GM12878 (cell line): ENCODE data around the gene RNF220. TPM values are rescaled to one million over a fixed set of nuclear protein-coding genes. Genes with fewer than 3 reads are reported as not detected.
A peak's percentile ranks its signal among the peaks of the same experiment; 100 is the strongest.

Experiments
- ATAC-seq: fragments of 200-7000 bp; cut with Tn5 transposase; 3 replicates; pipeline ENCODE4 v1.9.1; 2020; ENCODE audit warnings: mild to moderate bottlenecking, moderate library complexity
- BruUV-seq: library from RNA; stranded (reverse); fragments of 400-500 nt; replicated peaks from 2 replicates; lab custom pipeline; 2021; lab: Mats Ljungman, UMichigan
- CTCF ChIA-PET: fragments of 300-600 bp; sonication (Branson Sonifier 250); formaldehyde crosslinking; extraction: SDS; loops from one replicate; lab custom pipeline; 2021; ENCODE audit warnings: inconsistent platforms; lab: Yijun Ruan, JAX
- POLR2A ChIA-PET: fragments of 350-600 bp; formaldehyde crosslinking; extraction: SDS; loops from one replicate; lab custom pipeline; 2021; ENCODE audit warnings: inconsistent platforms; lab: Charles Lee
- RAD21 ChIA-PET: fragments of 300-600 bp; sonication (Branson Sonifier 250); formaldehyde crosslinking; loops from one replicate; lab custom pipeline; 2023; ENCODE audit warnings: antibody characterized with exemption; ENCODE audit not compliant: unreplicated experiment; lab: Charles Lee
- SMC1A ChIA-PET: fragments of 300-600 bp; sonication (Branson Sonifier 250); formaldehyde crosslinking; loops from one replicate; lab custom pipeline; 2023; ENCODE audit not compliant: unreplicated experiment, uncharacterized antibody; lab: Charles Lee
- DNase-seq: peaks from one replicate; pipeline ENCODE4 v3.0.0-alpha.2; 2011; ENCODE audit warnings: low read depth, low spot score
- FAIRE-seq: peaks from 3 replicates; lab custom pipeline; 2011; peaks lifted over from hg19 to GRCh38; lab: Jason Lieb, UNC
- H2AFZ ChIP-seq: 2 replicates; pipeline ENCODE4 v1.6.0; 2011; ENCODE audit warnings: low read depth, low read length, control low read depth; ENCODE audit not compliant: control insufficient read depth
- H3K27ac ChIP-seq: 2 replicates; pipeline ENCODE4 v1.5.1; 2011; ENCODE audit warnings: control low read depth; ENCODE audit not compliant: control insufficient read depth, insufficient read depth
- H3K27me3 ChIP-seq, 2 experiments: replicated peaks in 1 of 2; 2 replicates each; pipeline versions ENCODE4 v1.6.0 to v1.6.1; 2011; ENCODE audit warnings: low read length in 1 of 2; ENCODE audit not compliant: control insufficient read depth in 2 of 2, insufficient read depth in 2 of 2
- H3K36me3 ChIP-seq, 2 experiments: 2 replicates each; pipeline ENCODE4 v1.5.1; 2011; ENCODE audit warnings: low read length in 1 of 2; ENCODE audit not compliant: control insufficient read depth in 2 of 2, insufficient read depth in 2 of 2
- H3K4me1 ChIP-seq: 2 replicates; pipeline ENCODE4 v1.6.1; 2011; ENCODE audit warnings: mild to moderate bottlenecking, low read length, moderate library complexity, mixed read lengths; ENCODE audit not compliant: control insufficient read depth, insufficient read depth
- H3K4me2 ChIP-seq: 2 replicates; pipeline ENCODE4 v1.6.0; 2011; ENCODE audit warnings: control low read depth; ENCODE audit not compliant: control insufficient read depth, insufficient read depth
- H3K4me3 ChIP-seq: fragments of 200-600 bp; sonication (generic); 2 replicates; pipeline ENCODE4 v1.5.1; 2016
- H3K79me2 ChIP-seq: 2 replicates; pipeline ENCODE4 v1.6.0; 2011; ENCODE audit warnings: low read length; ENCODE audit not compliant: control insufficient read depth, insufficient read depth
- H3K9ac ChIP-seq: 2 replicates; pipeline ENCODE4 v1.8.0; 2011; ENCODE audit warnings: low read length, control low read depth, mixed read lengths; ENCODE audit not compliant: control insufficient read depth, insufficient read depth
- H3K9me3 ChIP-seq: replicated peaks from 3 replicates; pipeline ENCODE4 v1.5.1; 2011; ENCODE audit warnings: mild to moderate bottlenecking, low read length; ENCODE audit not compliant: control insufficient read depth, insufficient read depth
- H4K20me1 ChIP-seq: 2 replicates; pipeline ENCODE4 v1.6.0; 2011; ENCODE audit not compliant: control insufficient read depth, insufficient read depth
- CTCF ChIP-seq, 3 experiments: IDR thresholded peaks in 2 of 3; conservative IDR thresholded peaks in 1 of 3; 2 replicates each; pipeline ENCODE4 v1.5.1; 2011; ENCODE audit warnings: low read depth in 3 of 3, low read length in 3 of 3, mild to moderate bottlenecking in 3 of 3, control low read depth in 2 of 3, moderate library complexity in 2 of 3, inconsistent platforms in 1 of 3, mixed read lengths in 1 of 3; ENCODE audit not compliant: control insufficient read depth in 2 of 3, insufficient read depth in 1 of 3; ENCODE audit errors: extremely low read depth in 1 of 3
- PML ChIP-seq: IDR thresholded peaks from 2 replicates; pipeline ENCODE4 v1.6.1; 2012; ENCODE audit warnings: low read length, inconsistent platforms
- RAD51 ChIP-seq: fragments of 450-650 bp; IDR thresholded peaks from 2 replicates; pipeline ENCODE4 v1.6.1; 2016; ENCODE audit warnings: moderate library complexity, mild to moderate bottlenecking, inconsistent platforms
- WGBS: methylation state at CpG from one replicate; pipeline ENCODE4 v1.1.6; 2016; ENCODE audit warnings: low lambda C conversion rate; ENCODE audit not compliant: insufficient replicate concordance, insufficient coverage; ENCODE audit errors: missing lambda C conversion rate; 5-methylcytosine and 5-hydroxymethylcytosine counted together
- in situ Hi-C: fragments of 300-500 bp; cut with MboI; formaldehyde crosslinking; loops from 9 replicates; pipeline ENCODE4 v1.14.3; 2018; ENCODE audit warnings: mixed read lengths
- intact Hi-C: fragments of 100-400 bp; cut with micrococcal nuclease; formaldehyde crosslinking; loops from one replicate; pipeline ENCODE4 v1.14.2; 2022; ENCODE audit not compliant: unreplicated experiment
- polyA plus RNA-seq, 11 experiments: library from polyadenylated mRNA; depleted of rRNA in 4 of 11; unstranded in 6 of 11; stranded (reverse) in 5 of 11; fragments of >200 nt; fragmentation: Nextera tagmentation in 4 of 11; fragmentation: Illumina TruSeq in 1 of 11; extraction: Ambion mirVana in 4 of 11; extraction: Trizol in 1 of 11; gene quantifications; 1 replicate in 1 of 11; 2 replicates in 10 of 11; pipeline versions ENCODE4 v1.2.1 to v1.2.3, GENCODE V29; 2011 to 2016; ENCODE audit warnings: inconsistent platforms in 2 of 11, missing spikeins in 2 of 11, low read depth in 1 of 11
- total RNA-seq, 4 experiments: library from RNA; depleted of rRNA in 3 of 4; stranded (reverse); fragments of >200 nt in 3 of 4; fragmentation: Illumina TruSeq in 1 of 4; extraction: Trizol in 1 of 4; gene quantifications; 2 replicates each; pipeline versions ENCODE4 v1.2.1 to v1.2.3, GENCODE V29; 2013 to 2021
- TF ChIP-seq, protein P1 (sequence below): fragments of 450-650 bp; IDR thresholded peaks from 2 replicates; pipeline ENCODE4 v1.6.1; 2018; ENCODE audit warnings: mild to moderate bottlenecking, low read depth, moderate library complexity; ENCODE audit not compliant: partially characterized antibody
- TF ChIP-seq, protein P2 (sequence below): fragments of 150-350 bp; IDR thresholded peaks from 2 replicates; pipeline ENCODE4 v1.6.1; 2016; ENCODE audit warnings: low read depth, low read length

The RNF220 gene
- total and polyA plus RNA-seq, 10 of the 15 experiments (the other 5 are each of a cell fraction or from before 2014, with no cell fraction given), result 4.6 to 84.1 (median 53.7) TPM

- H3K4me3 ChIP-seq, result no peak overlapping the region
- ChIA-PET POLR2A (no interaction called here), RAD21 (no interaction called here), CTCF (interaction anchor here (0.9 to 3.0 kb wide), 3 partner anchors 8 to 83 kb away, joined by 3 to 11 read pairs (median 3); no protein-coding TSS in a partner anchor), SMC1A (interaction anchor here (1.1 kb wide), 1 partner anchor 14 kb away, joined by 3 read pairs; no protein-coding TSS in a partner anchor)
- no peak overlapping the region for H3K4me2 ChIP-seq
- no peaks in the 10 kb centered on the region for H3K79me2 ChIP-seq
- intact Hi-C loops, result no loop called here
- BruUV-seq, result no TSS peak
- H3K4me1 ChIP-seq, result no peaks in the 10 kb centered on the region
- no peak overlapping the region for H3K9ac ChIP-seq
- ATAC-seq (no peak), FAIRE-seq (no peak), DNase-seq (no peak)
- WGBS, result 25% methylated on average over 4 of the region's 4 CpGs
- no peak overlapping the region for H2AFZ ChIP-seq
- H3K9me3 ChIP-seq, result no peaks in the 10 kb centered on the region
- TF ChIP-seq PML, result no peak
- in situ Hi-C loops, result no loop called here
- H3K36me3 ChIP-seq, result no peaks in the 10 kb centered on the region
- H3K27me3 ChIP-seq, result peaks cover 1 to 9% of the 10 kb centered on the region in 2 experiments; a peak in 2 of 4 replicates
- no peak overlapping the region for H3K27ac ChIP-seq
- H4K20me1 ChIP-seq, result no peaks in the 10 kb centered on the region
These were observed 164.4 kb downstream of the RNF220 start for GRCh38 chr1:44569491-44569890.

GRCh38 chr1:44571712-44572571 is 166.9 kb downstream of the RNF220 start:
- Histone ChIP-seq H3K27ac (no peak overlapping the region), H3K79me2 (no peaks in the 10 kb centered on the region), H3K4me3 (no peak overlapping the region), H3K36me3 (no peaks in the 10 kb centered on the region), H3K9me3 (no peaks in the 10 kb centered on the region), H3K4me1 (no peaks in the 10 kb centered on the region), H2AFZ (no peak overlapping the region), H3K9ac (no peak overlapping the region), H3K27me3 (peaks cover 1 to 9% of the 10 kb centered on the region in 2 experiments; a peak in 2 of 4 replicates), H3K4me2 (no peak overlapping the region), H4K20me1 (no peaks in the 10 kb centered on the region)
- ATAC-seq, result peak; percentile 82
- DNase-seq, result no peak
- ChIA-PET CTCF (interaction anchor here (0.6 to 4.7 kb wide), 24 partner anchors 9 to 483 kb away, joined by 3 to 76 read pairs (median 4); no protein-coding TSS in a partner anchor), RAD21 (interaction anchor here (0.6 to 2.2 kb wide), 4 partner anchors 23 to 355 kb away, joined by 3 to 15 read pairs (median 6); no protein-coding TSS in a partner anchor), SMC1A (interaction anchor here (0.5 to 2.8 kb wide), 12 partner anchors 11 to 480 kb away, joined by 3 to 24 read pairs (median 3); no protein-coding TSS in a partner anchor), POLR2A (no interaction called here)
- intact Hi-C loops (loop anchor here (1.0 to 2.0 kb wide), 2 partner anchors 23 to 81 kb away; no protein-coding TSS in a partner anchor), in situ Hi-C loops (no loop called here)
- FAIRE-seq, result peak; percentile 86
- WGBS, result 0% methylated on average over 5 of the region's 5 CpGs
- no TSS peak for BruUV-seq
- TF ChIP-seq CTCF (IDR thresholded peaks at IDR 0.05 in 2 of 3, conservative IDR thresholded peaks at IDR 0.05 in 1 of 3; ENCODE audit: control insufficient read depth in 2 of 3, extremely low read depth in 1 of 3, insufficient read depth in 1 of 3, low read depth in 3 of 3, low read length in 3 of 3), result peak; percentile 53 to 61 (median 55)
- 0 out of 2 replicates have a peak, but pooled peaks have one; percentile 35 for TF ChIP-seq RAD51
- TF ChIP-seq, protein P1, sequence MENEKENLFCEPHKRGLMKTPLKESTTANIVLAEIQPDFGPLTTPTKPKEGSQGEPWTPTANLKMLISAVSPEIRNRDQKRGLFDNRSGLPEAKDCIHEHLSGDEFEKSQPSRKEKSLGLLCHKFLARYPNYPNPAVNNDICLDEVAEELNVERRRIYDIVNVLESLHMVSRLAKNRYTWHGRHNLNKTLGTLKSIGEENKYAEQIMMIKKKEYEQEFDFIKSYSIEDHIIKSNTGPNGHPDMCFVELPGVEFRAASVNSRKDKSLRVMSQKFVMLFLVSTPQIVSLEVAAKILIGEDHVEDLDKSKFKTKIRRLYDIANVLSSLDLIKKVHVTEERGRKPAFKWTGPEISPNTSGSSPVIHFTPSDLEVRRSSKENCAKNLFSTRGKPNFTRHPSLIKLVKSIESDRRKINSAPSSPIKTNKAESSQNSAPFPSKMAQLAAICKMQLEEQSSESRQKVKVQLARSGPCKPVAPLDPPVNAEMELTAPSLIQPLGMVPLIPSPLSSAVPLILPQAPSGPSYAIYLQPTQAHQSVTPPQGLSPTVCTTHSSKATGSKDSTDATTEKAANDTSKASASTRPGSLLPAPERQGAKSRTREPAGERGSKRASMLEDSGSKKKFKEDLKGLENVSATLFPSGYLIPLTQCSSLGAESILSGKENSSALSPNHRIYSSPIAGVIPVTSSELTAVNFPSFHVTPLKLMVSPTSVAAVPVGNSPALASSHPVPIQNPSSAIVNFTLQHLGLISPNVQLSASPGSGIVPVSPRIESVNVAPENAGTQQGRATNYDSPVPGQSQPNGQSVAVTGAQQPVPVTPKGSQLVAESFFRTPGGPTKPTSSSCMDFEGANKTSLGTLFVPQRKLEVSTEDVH, result no peak
- TF ChIP-seq, protein P2, sequence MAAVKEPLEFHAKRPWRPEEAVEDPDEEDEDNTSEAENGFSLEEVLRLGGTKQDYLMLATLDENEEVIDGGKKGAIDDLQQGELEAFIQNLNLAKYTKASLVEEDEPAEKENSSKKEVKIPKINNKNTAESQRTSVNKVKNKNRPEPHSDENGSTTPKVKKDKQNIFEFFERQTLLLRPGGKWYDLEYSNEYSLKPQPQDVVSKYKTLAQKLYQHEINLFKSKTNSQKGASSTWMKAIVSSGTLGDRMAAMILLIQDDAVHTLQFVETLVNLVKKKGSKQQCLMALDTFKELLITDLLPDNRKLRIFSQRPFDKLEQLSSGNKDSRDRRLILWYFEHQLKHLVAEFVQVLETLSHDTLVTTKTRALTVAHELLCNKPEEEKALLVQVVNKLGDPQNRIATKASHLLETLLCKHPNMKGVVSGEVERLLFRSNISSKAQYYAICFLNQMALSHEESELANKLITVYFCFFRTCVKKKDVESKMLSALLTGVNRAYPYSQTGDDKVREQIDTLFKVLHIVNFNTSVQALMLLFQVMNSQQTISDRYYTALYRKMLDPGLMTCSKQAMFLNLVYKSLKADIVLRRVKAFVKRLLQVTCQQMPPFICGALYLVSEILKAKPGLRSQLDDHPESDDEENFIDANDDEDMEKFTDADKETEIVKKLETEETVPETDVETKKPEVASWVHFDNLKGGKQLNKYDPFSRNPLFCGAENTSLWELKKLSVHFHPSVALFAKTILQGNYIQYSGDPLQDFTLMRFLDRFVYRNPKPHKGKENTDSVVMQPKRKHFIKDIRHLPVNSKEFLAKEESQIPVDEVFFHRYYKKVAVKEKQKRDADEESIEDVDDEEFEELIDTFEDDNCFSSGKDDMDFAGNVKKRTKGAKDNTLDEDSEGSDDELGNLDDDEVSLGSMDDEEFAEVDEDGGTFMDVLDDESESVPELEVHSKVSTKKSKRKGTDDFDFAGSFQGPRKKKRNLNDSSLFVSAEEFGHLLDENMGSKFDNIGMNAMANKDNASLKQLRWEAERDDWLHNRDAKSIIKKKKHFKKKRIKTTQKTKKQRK, result no peak
